HCT116 (cell line): ENCODE data around the gene ZNF787. TPM values are rescaled to one million over a fixed set of nuclear protein-coding genes. Genes with fewer than 3 reads are reported as not detected.

ENCODE experiments used
- ATAC-seq: fragments of 200-7000 bp; cut with Tn5 transposase; 2 replicates; pipeline ENCODE4 v1.9.1; 2020; ENCODE audit warnings: mild to moderate bottlenecking, moderate library complexity
- BruUV-seq: library from RNA; stranded (reverse); fragments of 400-500 nt; replicated peaks from 2 replicates; lab custom pipeline; 2021; lab: Mats Ljungman, UMichigan
- CTCF ChIA-PET: fragments of 300-600 bp; sonication (Branson Sonifier 250); formaldehyde crosslinking; loops from one replicate; lab custom pipeline; 2021; ENCODE audit warnings: antibody characterized with exemption; lab: Charles Lee
- POLR2A ChIA-PET: fragments of 300-600, 350-600 bp; sonication (Branson Sonifier 250); formaldehyde crosslinking; loops from one replicate; lab custom pipeline; 2021; ENCODE audit warnings: antibody characterized with exemption; lab: Charles Lee
- RAD21 ChIA-PET, 2 experiments: fragments of 300-600 bp; sonication (Branson Sonifier 250); formaldehyde crosslinking; loops; one replicate each; lab custom pipeline; 2023; ENCODE audit warnings: low total read pairs in 2 of 2; ENCODE audit not compliant: uncharacterized antibody in 2 of 2, unreplicated experiment in 2 of 2, low non-redundant PET in 1 of 2; lab: Charles Lee
- DNase-seq: peaks from one replicate; pipeline ENCODE4 v3.0.0-alpha.2; 2010; ENCODE audit warnings: low read depth, low spot score
- H2AFZ ChIP-seq: fragments of 200-600 bp; shearing (Covaris generic), sonication (generic); 2 replicates; pipeline ENCODE4 v1.6.1; 2017; ENCODE audit warnings: low read depth, mixed run types, mixed read lengths, antibody characterized with exemption, low read length; ENCODE audit not compliant: poor library complexity, severe bottlenecking
- H3K27ac ChIP-seq: 2 replicates; pipeline ENCODE4 v1.5.1; 2012; ENCODE audit warnings: low read depth, low read length
- H3K27me3 ChIP-seq: fragments of 200-600 bp; sonication (generic); 2 replicates; pipeline ENCODE4 v1.6.1; 2016; ENCODE audit warnings: mixed run types, low read length, mixed read lengths; ENCODE audit not compliant: insufficient read depth
- H3K36me3 ChIP-seq, 2 experiments: fragments of 200-500 bp in 1 of 2; fragments of 200-600 bp in 1 of 2; sonication (Bioruptor generic) in 1 of 2; sonication (generic) in 1 of 2; 2 replicates each; pipeline versions ENCODE4 v1.5.1 to v1.6.1; 2014 to 2016; ENCODE audit warnings: low read length in 2 of 2, inconsistent platforms in 1 of 2, mixed read lengths in 1 of 2, mixed run types in 1 of 2; ENCODE audit not compliant: insufficient read depth in 2 of 2, control insufficient read depth in 1 of 2
- H3K4me1 ChIP-seq, 2 experiments: fragments of 200-600 bp in 1 of 2; sonication (generic) in 1 of 2; 2 replicates each; pipeline versions ENCODE4 v1.5.1 to v1.6.1; 2012 to 2017; ENCODE audit warnings: low read length in 2 of 2, inconsistent platforms in 1 of 2, mild to moderate bottlenecking in 1 of 2, mixed read lengths in 1 of 2, mixed run types in 1 of 2, moderate library complexity in 1 of 2; ENCODE audit not compliant: insufficient read depth in 2 of 2, control insufficient read depth in 1 of 2
- H3K4me2 ChIP-seq: fragments of 200-600 bp; sonication (generic); 2 replicates; pipeline ENCODE4 v1.6.1; 2017; ENCODE audit warnings: mixed run types, low read length, mixed read lengths
- H3K4me3 ChIP-seq, 2 experiments: fragments of 200-600 bp in 1 of 2; sonication (generic) in 1 of 2; replicated peaks in 1 of 2; 2 replicates each; pipeline ENCODE4 v1.5.1; 2011 to 2016; ENCODE audit warnings: low read length in 2 of 2, control low read depth in 1 of 2, low read depth in 1 of 2, mild to moderate bottlenecking in 1 of 2, mixed read lengths in 1 of 2, mixed run types in 1 of 2
- H3K79me2 ChIP-seq: fragments of 200-600 bp; sonication (generic); 2 replicates; pipeline ENCODE4 v1.6.1; 2017; ENCODE audit warnings: mild to moderate bottlenecking, mixed run types, low read length, moderate library complexity, mixed read lengths; ENCODE audit not compliant: insufficient read depth
- H3K9ac ChIP-seq: fragments of 200-600 bp; sonication (generic); 2 replicates; pipeline ENCODE4 v1.6.1; 2016; ENCODE audit warnings: low read length, mixed read lengths
- H3K9me2 ChIP-seq: fragments of 200-600 bp; sonication (generic), shearing (Covaris generic); 2 replicates; pipeline ENCODE4 v1.6.1; 2017; ENCODE audit warnings: mixed run types, mild to moderate bottlenecking, moderate library complexity; ENCODE audit not compliant: insufficient read depth
- H3K9me3 ChIP-seq, 2 experiments: fragments of 200-500 bp in 1 of 2; fragments of 200-600 bp in 1 of 2; sonication (Bioruptor generic) in 1 of 2; sonication (generic) in 1 of 2; 2 replicates each; pipeline ENCODE4 v1.6.1; 2014 to 2017; ENCODE audit warnings: low read length in 2 of 2, mixed read lengths in 2 of 2, inconsistent platforms in 1 of 2, low read depth in 1 of 2, mild to moderate bottlenecking in 1 of 2, mixed run types in 1 of 2, moderate library complexity in 1 of 2; ENCODE audit not compliant: control insufficient read depth in 1 of 2, insufficient read depth in 1 of 2
- H4K20me1 ChIP-seq: fragments of 200-600 bp; sonication (generic), shearing (Covaris generic); 2 replicates; pipeline ENCODE4 v1.6.1; 2017; ENCODE audit warnings: mixed run types, mild to moderate bottlenecking, moderate library complexity; ENCODE audit not compliant: insufficient read depth
- CBX3 ChIP-seq: IDR thresholded peaks from 2 replicates; pipeline ENCODE4 v1.6.1; 2012; ENCODE audit warnings: low read depth
- ELF1 ChIP-seq: IDR thresholded peaks from 2 replicates; pipeline ENCODE4 v1.6.1; 2012; ENCODE audit warnings: low read depth, borderline replicate concordance
- EZH2phosphoT487 ChIP-seq: fragments of 200-600 bp; IDR thresholded peaks from 2 replicates; pipeline ENCODE4 v1.6.1; 2018; ENCODE audit warnings: antibody characterized with exemption, borderline replicate concordance
- JUND ChIP-seq: IDR thresholded peaks from 2 replicates; pipeline ENCODE4 v1.6.1; 2012
- POLR2A ChIP-seq: IDR thresholded peaks from 2 replicates; pipeline ENCODE4 v1.7.0; 2011; ENCODE audit warnings: borderline replicate concordance; ENCODE audit not compliant: insufficient read depth, insufficient read length; ENCODE audit errors: extremely low read depth
- RAD21 ChIP-seq: IDR thresholded peaks from 2 replicates; pipeline ENCODE4 v1.6.1; 2012; ENCODE audit warnings: low read depth, mild to moderate bottlenecking
- REST ChIP-seq: IDR thresholded peaks from 2 replicates; pipeline ENCODE4 v1.6.1; 2012; ENCODE audit warnings: low read depth
- TCF7L2 ChIP-seq: IDR thresholded peaks from 2 replicates; pipeline ENCODE4 v1.7.0; 2011; ENCODE audit warnings: borderline replicate concordance, inconsistent platforms; ENCODE audit not compliant: insufficient read depth, insufficient read length; ENCODE audit errors: extremely low read depth
- YY1 ChIP-seq: IDR thresholded peaks from 2 replicates; pipeline ENCODE4 v1.6.1; 2011; ENCODE audit warnings: low read length, low read depth, moderate library complexity, mild to moderate bottlenecking; ENCODE audit not compliant: insufficient replicate concordance; ENCODE audit errors: extremely low read depth
- ZNF274 ChIP-seq: fragments of 200-500 bp; sonication (Bioruptor generic); IDR thresholded peaks from 2 replicates; pipeline ENCODE4 v1.6.1; 2014; ENCODE audit warnings: mild to moderate bottlenecking, low read depth, low read length, inconsistent platforms
- intact Hi-C: fragments of 100-400 bp; cut with micrococcal nuclease; formaldehyde crosslinking; loops from 2 replicates; pipeline ENCODE4 v1.10.0; 2022
- total RNA-seq: library from RNA; stranded (reverse); gene quantifications from one replicate; pipeline ENCODE4 v1.2.1, GENCODE V29; 2021; ENCODE audit not compliant: unreplicated experiment

The ZNF787 gene
- total RNA-seq, 1 experiment from 2014 or later: 40.3 TPM

- no peak overlapping the region for H3K4me3 ChIP-seq
- no peak overlapping the region for H3K4me2 ChIP-seq
- peaks cover 10% of the 10 kb centered on the region; the same call in 1 of the 2 replicates for H3K79me2 ChIP-seq
- intact Hi-C loops: no loop called here
- ChIA-PET RAD21 (no interaction called here), POLR2A (interaction anchor here (0.9 kb wide), 1 partner anchor 56 kb away, joined by 4 read pairs; the partner anchor contains the start of gene ZNF444), CTCF (interaction anchor here (1.1 to 1.2 kb wide), 2 partner anchors 8 to 85 kb away, joined by 3 read pairs; no protein-coding TSS in a partner anchor)
- H3K36me3 ChIP-seq: no peaks in the 10 kb centered on the region
- H3K4me1 ChIP-seq: peaks cover 6 to 7% of the 10 kb centered on the region in 2 experiments; a peak in 3 of 4 replicates
- TF ChIP-seq JUND (no peak), TCF7L2 (no peak), RAD21 (no peak), POLR2A (no peak), YY1 (no peak), ZNF274 (no peak), ELF1 (no peak)
- H3K9ac ChIP-seq: no peak overlapping the region
- peaks cover 5% of the 10 kb centered on the region; the same call in 1 of the 2 replicates for H4K20me1 ChIP-seq
- H3K27ac ChIP-seq: no peak overlapping the region
- TSS peak; percentile 11 for BruUV-seq
- ATAC-seq (no peak), DNase-seq (no peak)
- no peaks in the 10 kb centered on the region for H3K9me3 ChIP-seq
- no peaks in the 10 kb centered on the region for H3K9me2 ChIP-seq
- H3K27me3 ChIP-seq: no peaks in the 10 kb centered on the region
- no peak overlapping the region for H2AFZ ChIP-seq
These were observed 36.1 kb downstream of the ZNF787 start for GRCh38 chr19:56084835-56085536.

GRCh38 chr19:56083668-56084067 lies 37.4 kb downstream of the ZNF787 start:
- Histone ChIP-seq H3K4me2 (no peak overlapping the region), H4K20me1 (peaks cover 5% of the 10 kb centered on the region; the same call in 1 of the 2 replicates), H2AFZ (no peak overlapping the region), H3K9me2 (no peaks in the 10 kb centered on the region), H3K4me1 (peaks cover 6 to 7% of the 10 kb centered on the region in 2 experiments; a peak in 3 of 4 replicates), H3K79me2 (no peaks in the 10 kb centered on the region), H3K36me3 (no peaks in the 10 kb centered on the region), H3K27me3 (no peaks in the 10 kb centered on the region), H3K4me3 (no peak overlapping the region), H3K9me3 (no peaks in the 10 kb centered on the region), H3K9ac (no peak overlapping the region), H3K27ac (no peak overlapping the region)
- ChIA-PET POLR2A (no interaction called here), CTCF (interaction anchor here (1.4 kb wide), 1 partner anchor 11 kb away, joined by 3 read pairs; no protein-coding TSS in a partner anchor), RAD21 (no interaction called here)
- DNase-seq: no peak
- no peak for TF ChIP-seq EZH2phosphoT487
- TF ChIP-seq CBX3: no peak
- TF ChIP-seq REST: peak; percentile 55
- no peak for TF ChIP-seq POLR2A
- no peak for ATAC-seq
- intact Hi-C loops: no loop called here
- no TSS peak for BruUV-seq
